ENCODE measurements around the gene ZPR1. TPM values are rescaled to one million over a fixed set of nuclear protein-coding genes. Genes with fewer than 3 reads are reported as not detected.
"Not testable (repeated sequence)": the region's sequence is repeated elsewhere in the genome, so short reads cannot be mapped to it uniquely, and the experiment has no call there.

Gene ZPR1
- total RNA-seq: 100 to 1,000 TPM; 100 to 101 TPM

GRCh38 chr11:116787786-116788486 is at the start of gene ZPR1:
Gene ZPR1 (minus strand): TSS chr11:116788023. CDS start chr11:116787990, 33 bp downstream.
- Mint-ChIP-seq H3K27ac (peak within 1 kb of the TSS; percentile 86), H3K4me1 (peaks cover 39% of the 10 kb centered on the region), H3K4me3 (peak within 1 kb of the TSS; percentile 89), H3K9me3 (no peaks in the 10 kb centered on the region), H3K36me3 (peaks cover 23% of the 10 kb centered on the region), H3K27me3 (no peaks in the 10 kb centered on the region)
- DNase-seq: peak; percentile 82

DNA sequence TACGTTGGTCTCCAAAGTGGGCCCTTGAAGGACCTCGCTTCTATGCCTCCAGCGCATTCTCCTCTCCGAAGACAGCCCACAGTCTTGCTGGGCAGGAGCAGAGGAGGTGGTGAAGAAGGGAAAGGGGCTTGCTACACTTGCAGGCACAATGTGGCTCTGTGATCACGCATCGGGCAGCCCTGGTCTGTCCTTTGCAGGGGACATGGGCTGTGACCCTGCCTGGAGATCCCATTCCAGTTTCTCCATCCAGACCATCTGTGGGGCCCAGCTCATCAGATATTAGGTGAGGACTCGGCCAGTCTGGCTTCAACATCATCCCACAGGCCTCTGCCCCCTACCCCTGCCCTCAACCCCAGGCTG is 48.8 kb upstream of the ZPR1 start:
- Mint-ChIP-seq H3K27me3 (no peaks in the 10 kb centered on the region), H3K36me3 (no peaks in the 10 kb centered on the region), H3K4me1 (peaks cover 7% of the 10 kb centered on the region), H3K4me3 (no peak overlapping the region), H3K9me3 (no peaks in the 10 kb centered on the region), H3K27ac (no peak overlapping the region)
- DNase-seq: no peak

DNA sequence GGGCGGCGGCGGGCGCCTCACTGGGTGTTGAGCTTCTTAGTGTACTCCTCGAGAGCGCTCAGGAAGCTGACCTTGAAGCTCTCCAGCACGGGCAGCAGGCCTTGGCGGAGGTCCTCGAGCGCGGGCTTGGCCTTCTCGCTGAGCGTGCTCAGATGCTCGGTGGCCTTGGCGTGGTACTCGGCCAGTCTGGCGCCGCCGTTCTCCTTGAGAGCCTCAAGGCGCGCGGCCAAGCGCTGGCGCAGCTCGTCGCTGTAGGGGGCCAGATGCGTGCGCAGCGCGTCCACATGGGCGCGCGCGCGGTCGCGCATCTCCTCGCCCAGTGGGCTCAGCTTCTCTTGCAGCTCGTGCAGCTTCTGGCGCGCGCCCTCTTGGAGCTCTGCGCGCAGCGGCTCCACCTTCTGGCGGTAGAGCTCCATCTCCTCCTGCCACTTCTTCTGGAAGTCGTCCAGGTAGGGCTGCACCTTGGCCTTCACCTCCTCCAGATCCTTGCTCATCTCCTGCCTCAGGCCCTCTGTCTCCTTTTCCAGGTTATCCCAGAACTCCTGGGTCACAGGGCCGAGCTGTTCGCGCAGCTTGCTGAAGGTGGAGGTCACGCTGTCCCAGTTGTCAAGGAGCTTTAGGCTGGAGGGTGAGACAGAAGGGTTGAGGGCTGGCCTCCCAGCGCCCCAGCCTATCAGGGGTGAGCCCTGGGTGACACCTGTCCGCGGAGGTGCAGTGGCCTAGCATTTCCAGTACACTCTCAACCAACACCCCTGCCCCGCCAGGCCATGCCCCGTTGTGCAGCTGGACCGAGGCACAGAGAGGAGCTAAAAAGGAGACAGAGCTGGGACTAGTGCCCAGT is 48.2 kb upstream of the ZPR1 start:
- Mint-ChIP-seq H3K36me3 (no peaks in the 10 kb centered on the region), H3K27ac (no peak overlapping the region), H3K9me3 (no peaks in the 10 kb centered on the region), H3K27me3 (no peaks in the 10 kb centered on the region), H3K4me3 (peak overlapping the region; percentile 77), H3K4me1 (peaks cover 7% of the 10 kb centered on the region)
- peak; percentile 88 for DNase-seq

GRCh38 chr11:116835042-116835772 is 47.4 kb upstream of the ZPR1 start:
- no peak for DNase-seq
- Mint-ChIP-seq H3K27ac (no peak overlapping the region), H3K4me1 (peaks cover 7% of the 10 kb centered on the region), H3K4me3 (peak overlapping the region; percentile 77), H3K27me3 (no peaks in the 10 kb centered on the region), H3K9me3 (no peaks in the 10 kb centered on the region), H3K36me3 (no peaks in the 10 kb centered on the region)

DNA sequence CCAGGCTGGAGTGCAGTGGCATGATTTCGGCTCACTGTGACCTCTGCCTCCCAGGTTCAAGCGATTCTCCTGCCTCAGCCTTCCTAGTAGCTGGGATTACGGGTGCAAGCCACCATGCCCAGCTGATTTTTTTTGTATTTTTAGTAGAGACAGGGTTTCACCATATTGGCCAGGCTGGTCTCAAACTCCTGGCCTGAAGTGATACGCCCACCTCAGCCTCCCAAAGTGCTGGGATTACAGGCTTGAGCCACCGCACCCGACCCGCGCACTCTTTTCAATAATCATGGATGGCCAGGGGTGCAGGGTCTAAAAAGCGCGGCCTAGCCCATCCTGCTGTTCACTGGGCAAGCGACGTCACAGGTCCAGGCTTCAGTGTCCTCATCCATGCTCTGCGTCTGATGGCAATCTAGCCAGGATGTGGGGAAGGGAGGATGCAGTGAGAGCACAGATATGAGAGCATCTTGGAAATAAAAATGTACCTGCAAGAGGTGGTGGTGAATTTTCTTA is 46.8 kb upstream of the ZPR1 start:
- H3K4me1 Mint-ChIP-seq, H3K9me3 Mint-ChIP-seq, DNase-seq, H3K36me3 Mint-ChIP-seq, H3K27ac Mint-ChIP-seq, H3K27me3 Mint-ChIP-seq: not testable (repeated sequence)
- peak overlapping the region; percentile 77 for H3K4me3 Mint-ChIP-seq

DNA sequence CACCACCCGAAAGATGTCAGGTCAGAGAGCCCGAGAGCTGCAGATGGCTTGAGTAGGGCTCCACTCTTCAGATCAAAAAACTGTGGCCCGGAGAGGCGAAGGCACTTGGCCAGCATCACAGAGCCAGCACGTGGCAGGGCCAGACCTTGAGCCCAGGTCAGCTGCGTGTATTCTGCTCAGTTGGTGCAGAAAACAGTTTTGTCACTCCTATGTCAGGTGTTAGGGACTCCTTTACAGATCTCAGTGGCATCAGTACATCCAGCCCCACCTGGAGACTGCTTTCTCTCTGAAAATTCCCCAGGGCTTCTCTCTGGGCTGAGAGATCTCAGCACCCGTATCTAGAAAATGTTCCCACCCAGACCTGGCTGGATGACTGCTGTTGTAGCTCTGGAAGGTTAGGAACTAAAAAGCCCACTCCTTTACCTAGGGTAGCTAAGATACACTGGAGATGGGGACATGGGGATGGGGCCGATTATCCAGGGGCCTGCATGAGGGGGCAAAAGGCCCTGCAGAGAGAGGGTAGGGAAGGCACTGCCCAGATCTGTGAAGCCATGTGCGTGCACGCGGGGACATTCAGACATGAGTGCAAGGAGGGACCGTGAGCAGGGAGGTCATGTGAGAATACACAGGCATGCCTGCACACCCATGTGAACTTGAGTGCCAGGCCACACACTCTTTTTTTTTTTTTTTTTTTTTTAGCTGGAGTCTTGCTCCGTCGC is 46.2 kb upstream of the ZPR1 start:
- Mint-ChIP-seq H3K9me3 (no peaks in the 10 kb centered on the region), H3K4me3 (no peak overlapping the region), H3K36me3 (no peaks in the 10 kb centered on the region), H3K27me3 (no peaks in the 10 kb centered on the region), H3K27ac (no peak overlapping the region), H3K4me1 (peaks cover 7% of the 10 kb centered on the region)
- no peak for DNase-seq

DNA sequence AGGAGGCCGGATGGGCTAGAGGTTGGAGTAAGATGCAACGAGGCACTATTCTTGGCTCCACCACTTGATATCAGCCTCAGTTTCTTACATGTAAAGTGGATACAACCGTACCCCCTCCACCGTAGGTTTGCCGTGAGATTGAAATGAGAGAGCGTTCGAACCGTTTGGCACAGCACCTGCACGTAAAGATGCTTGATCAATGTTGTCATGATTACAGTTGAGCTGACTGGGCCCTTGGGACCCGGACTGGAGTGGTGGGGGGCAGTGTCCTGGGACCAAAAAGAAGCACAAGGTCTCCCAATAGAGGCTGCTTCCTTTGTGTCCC is 45.6 kb upstream of the ZPR1 start:
- Mint-ChIP-seq H3K9me3 (no peaks in the 10 kb centered on the region), H3K36me3 (no peaks in the 10 kb centered on the region), H3K27ac (no peak overlapping the region), H3K4me1 (peaks cover 7% of the 10 kb centered on the region), H3K4me3 (no peak overlapping the region), H3K27me3 (no peaks in the 10 kb centered on the region)
- no peak for DNase-seq

- H3K27ac Mint-ChIP-seq: no peak overlapping the region
- no peaks in the 10 kb centered on the region for H3K36me3 Mint-ChIP-seq
- H3K4me3 Mint-ChIP-seq: no peak overlapping the region
- peaks cover 7% of the 10 kb centered on the region for H3K4me1 Mint-ChIP-seq
- no peaks in the 10 kb centered on the region for H3K27me3 Mint-ChIP-seq
- H3K9me3 Mint-ChIP-seq: no peaks in the 10 kb centered on the region
- DNase-seq: no peak
These were observed 44.8 kb upstream of the ZPR1 start for GRCh38 chr11:116832350-116833290.

DNA sequence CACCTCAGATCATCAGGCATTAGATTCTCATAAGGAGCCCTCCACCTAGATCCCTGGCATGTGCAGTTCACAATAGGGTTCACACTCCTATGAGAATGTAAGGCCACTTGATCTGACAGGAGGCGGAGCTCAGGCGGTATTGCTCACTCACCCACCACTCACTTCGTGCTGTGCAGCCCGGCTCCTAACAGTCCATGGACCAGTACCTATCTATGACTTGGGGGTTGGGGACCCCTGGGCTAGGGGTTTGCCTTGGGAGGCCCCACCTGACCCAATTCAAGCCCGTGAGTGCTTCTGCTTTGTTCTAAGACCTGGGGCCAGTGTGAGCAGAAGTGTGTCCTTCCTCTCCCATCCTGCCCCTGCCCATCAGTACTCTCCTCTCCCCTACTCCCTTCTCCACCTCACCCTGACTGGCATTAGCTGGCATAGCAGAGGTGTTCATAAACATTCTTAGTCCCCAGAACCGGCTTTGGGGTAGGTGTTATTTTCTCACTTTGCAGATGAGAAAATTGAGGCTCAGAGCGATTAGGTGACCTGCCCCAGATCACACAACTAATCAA is 44.0 kb upstream of the ZPR1 start:
- Mint-ChIP-seq H3K9me3 (no peaks in the 10 kb centered on the region), H3K4me3 (no peak overlapping the region), H3K4me1 (peaks cover 7% of the 10 kb centered on the region), H3K36me3 (no peaks in the 10 kb centered on the region), H3K27ac (no peak overlapping the region), H3K27me3 (no peaks in the 10 kb centered on the region)
- DNase-seq: no peak

GRCh38 chr11:116830184-116830912 is 42.5 kb upstream of the ZPR1 start:
- peaks cover 3% of the 10 kb centered on the region for H3K4me1 Mint-ChIP-seq
- no peak for DNase-seq
- no peaks in the 10 kb centered on the region for H3K9me3 Mint-ChIP-seq
- no peak overlapping the region for H3K27ac Mint-ChIP-seq
- H3K36me3 Mint-ChIP-seq: no peaks in the 10 kb centered on the region
- no peak overlapping the region for H3K4me3 Mint-ChIP-seq
- H3K27me3 Mint-ChIP-seq: no peaks in the 10 kb centered on the region

DNA sequence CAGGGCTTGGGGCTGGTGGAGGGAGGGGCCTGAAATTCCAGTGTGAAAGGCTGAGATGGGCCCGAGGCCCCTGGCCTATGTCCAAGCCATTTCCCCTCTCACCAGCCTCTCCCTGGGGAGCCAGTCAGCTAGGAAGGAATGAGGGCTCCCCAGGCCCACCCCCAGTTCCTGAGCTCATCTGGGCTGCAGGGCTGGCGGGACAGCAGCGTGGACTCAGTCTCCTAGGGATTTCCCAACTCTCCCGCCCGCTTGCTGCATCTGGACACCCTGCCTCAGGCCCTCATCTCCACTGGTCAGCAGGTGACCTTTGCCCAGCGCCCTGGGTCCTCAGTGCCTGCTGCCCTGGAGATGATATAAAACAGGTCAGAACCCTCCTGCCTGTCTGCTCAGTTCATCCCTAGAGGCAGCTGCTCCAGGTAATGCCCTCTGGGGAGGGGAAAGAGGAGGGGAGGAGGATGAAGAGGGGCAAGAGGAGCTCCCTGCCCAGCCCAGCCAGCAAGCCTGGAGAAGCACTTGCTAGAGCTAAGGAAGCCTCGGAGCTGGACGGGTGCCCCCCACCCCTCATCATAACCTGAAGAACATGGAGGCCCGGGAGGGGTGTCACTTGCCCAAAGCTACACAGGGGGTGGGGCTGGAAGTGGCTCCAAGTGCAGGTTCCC is 41.8 kb upstream of the ZPR1 start, which contains the start of gene APOC3:
Gene APOC3 (plus strand): TSS at position 383 of the 659 bp plus-strand sequence. CDS start 676 bp downstream, outside the sequence.
- Mint-ChIP-seq H3K4me1 (peaks cover under 1% of the 10 kb centered on the region), H3K36me3 (no peaks in the 10 kb centered on the region), H3K27me3 (no peaks in the 10 kb centered on the region), H3K4me3 (no peak within 1 kb of the TSS), H3K27ac (no peak within 1 kb of the TSS), H3K9me3 (no peaks in the 10 kb centered on the region)
- DNase-seq: no peak

DNA sequence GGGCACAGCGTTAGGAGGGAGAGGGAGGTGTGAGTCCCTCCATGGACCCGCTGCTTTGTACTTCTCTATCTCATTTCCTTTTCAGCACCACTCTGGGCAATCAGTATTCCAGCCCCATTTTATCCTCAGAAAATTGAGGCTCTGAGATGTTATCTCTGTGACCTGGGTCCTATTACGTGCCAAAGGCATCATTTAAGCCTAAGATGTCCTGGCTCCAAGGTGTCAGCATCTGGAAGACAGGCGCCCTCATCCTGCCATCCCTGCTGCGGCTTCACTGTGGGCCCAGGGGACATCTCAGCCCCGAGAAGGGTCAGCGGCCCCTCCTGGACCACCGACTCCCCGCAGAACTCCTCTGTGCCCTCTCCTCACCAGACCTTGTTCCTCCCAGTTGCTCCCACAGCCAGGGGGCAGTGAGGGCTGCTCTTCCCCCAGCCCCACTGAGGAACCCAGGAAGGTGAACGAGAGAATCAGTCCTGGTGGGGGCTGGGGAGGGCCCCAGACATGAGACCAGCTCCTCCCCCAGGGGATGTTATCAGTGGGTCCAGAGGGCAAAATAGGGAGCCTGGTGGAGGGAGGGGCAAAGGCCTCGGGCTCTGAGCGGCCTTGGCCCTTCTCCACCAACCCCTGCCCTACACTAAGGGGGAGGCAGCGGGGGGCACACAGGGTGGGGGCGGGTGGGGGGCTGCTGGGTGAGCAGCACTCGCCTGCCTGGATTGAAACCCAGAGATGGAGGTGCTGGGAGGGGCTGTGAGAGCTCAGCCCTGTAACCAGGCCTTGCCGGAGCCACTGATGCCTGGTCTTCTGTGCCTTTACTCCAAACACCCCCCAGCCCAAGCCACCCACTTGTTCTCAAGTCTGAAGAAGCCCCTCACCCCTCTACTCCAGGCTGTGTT is 41.1 kb upstream of the ZPR1 start:
- Mint-ChIP-seq H3K36me3 (no peaks in the 10 kb centered on the region), H3K27me3 (no peaks in the 10 kb centered on the region), H3K4me1 (no peaks in the 10 kb centered on the region), H3K9me3 (no peaks in the 10 kb centered on the region), H3K27ac (no peak overlapping the region), H3K4me3 (no peak overlapping the region)
- DNase-seq: no peak

Data from activated naive CD8-positive, alpha-beta T cell treated with anti-CD3 and anti-CD28 coated beads for 36 hours (primary cell).